DOHH2 (cell line): Measurements from ENCODE around the gene NES.
A peak's percentile ranks its signal among the peaks of the same experiment; 100 is the strongest.

Experiments used
- CTCF ChIP-seq: fragments of 200-600 bp; sonication (generic); IDR thresholded peaks from one replicate; pipeline ENCODE4 v1.5.1; 2014; ENCODE audit warnings: antibody characterized with exemption, mild to moderate bottlenecking, low read depth, low read length; ENCODE audit not compliant: poor library complexity, severe bottlenecking
- EZH2phosphoT487 ChIP-seq: fragments of 200-600 bp; sonication (generic); IDR thresholded peaks from 2 replicates; pipeline ENCODE4 v1.6.1; 2017; ENCODE audit warnings: borderline replicate concordance, mild to moderate bottlenecking, antibody characterized with exemption, low read length, moderate library complexity, mixed read lengths

DNA sequence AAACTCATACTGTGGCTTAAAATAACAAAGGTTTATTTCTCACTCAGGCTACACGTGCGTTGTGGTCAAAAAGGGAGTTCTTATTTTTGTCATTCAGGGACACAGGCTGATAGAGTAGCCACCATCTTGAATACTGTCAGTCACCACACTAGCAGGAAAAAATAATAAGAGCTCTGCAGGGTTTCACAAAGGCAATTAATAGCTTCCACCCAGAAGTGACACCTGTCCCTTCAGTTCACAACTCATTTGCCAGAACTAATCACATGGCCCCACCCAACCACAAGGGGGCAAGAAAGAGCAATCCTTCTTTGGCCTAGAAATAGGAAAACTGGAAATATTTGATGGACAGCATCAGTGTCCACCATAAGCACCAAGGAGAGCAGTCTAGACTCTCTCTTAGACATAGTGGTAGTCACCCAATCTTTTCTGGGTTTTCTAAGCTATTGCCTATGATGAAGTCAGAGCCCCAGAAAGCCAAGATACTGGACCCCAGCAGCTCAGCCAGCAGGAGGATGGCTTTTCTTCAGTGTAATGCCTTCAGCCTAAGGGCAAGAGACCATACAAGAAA is 49.8 kb downstream of the NES start:
- TF ChIP-seq CTCF (peak; percentile 93), EZH2phosphoT487 (no peak)
